ENCODE results near the gene CDPF1. TPM values are rescaled to one million over a fixed set of nuclear protein-coding genes. Genes with fewer than 3 reads are reported as not detected.

The CDPF1 gene
- total RNA-seq, 2 experiments from 2014 or later: 15.4 to 17.4 TPM

GRCh38 chr22:46289244-46289891, 39.3 kb upstream of the CDPF1 start:
- no peak overlapping the region for H2AFZ ChIP-seq (ENCODE audit: low read length)
- no peaks in the 10 kb centered on the region for H3K9me2 ChIP-seq (ENCODE audit: insufficient read depth, low read length)
- TF ChIP-seq CTCF (conservative IDR thresholded peaks at IDR 0.05; ENCODE audit: low read length) (no peak), EZH2phosphoT487 (IDR thresholded peaks at IDR 0.05; ENCODE audit: borderline replicate concordance, low read depth, low read length) (no peak)
- H3K4me2 ChIP-seq (ENCODE audit: low read length): no peak overlapping the region
- no peak overlapping the region for H3K4me3 ChIP-seq (ENCODE audit: low read depth, low read length, poor library complexity, severe bottlenecking)
- H3K27ac ChIP-seq (ENCODE audit: low read depth, low read length, poor library complexity, severe bottlenecking): no peak overlapping the region
- H3K79me2 ChIP-seq (ENCODE audit: insufficient read depth, low read depth, low read length): no peaks in the 10 kb centered on the region
- no peaks in the 10 kb centered on the region for H3K9me3 ChIP-seq (ENCODE audit: low read length)
- H3K36me3 ChIP-seq (ENCODE audit: insufficient read depth, low read length): no peaks in the 10 kb centered on the region
- BruUV-seq (replicated peaks): no TSS peak
- H3K4me1 ChIP-seq (ENCODE audit: insufficient read depth, low read length, poor library complexity, severe bottlenecking): peaks cover 39% of the 10 kb centered on the region
- POLR2A ChIA-PET: no interaction called here
- no peaks in the 10 kb centered on the region for H4K20me1 ChIP-seq (ENCODE audit: insufficient read depth, low read length)
- intact Hi-C loops (cut with micrococcal nuclease; ENCODE audit: unreplicated experiment): no loop called here
- CTCF ChIA-PET (ENCODE audit: unreplicated experiment): interaction anchor here (1.0 kb wide), 1 partner anchor 13 kb away, joined by 4 read pairs; no protein-coding TSS in a partner anchor
- no peak for DNase-seq (ENCODE audit: low spot score)

GRCh38 chr22:46288846-46289243, 38.8 kb upstream of the CDPF1 start:
- no TSS peak for BruUV-seq (replicated peaks)
- CTCF ChIA-PET (ENCODE audit: unreplicated experiment): interaction anchor here (1.0 kb wide), 1 partner anchor 13 kb away, joined by 4 read pairs; no protein-coding TSS in a partner anchor
- DNase-seq (ENCODE audit: low spot score): no peak
- Histone ChIP-seq H3K27ac (ENCODE audit: low read depth, low read length, poor library complexity, severe bottlenecking) (no peak overlapping the region), H3K79me2 (ENCODE audit: insufficient read depth, low read depth, low read length) (no peaks in the 10 kb centered on the region), H2AFZ (ENCODE audit: low read length) (no peak overlapping the region; the same call in 1 of the 2 replicates), H3K9me2 (ENCODE audit: insufficient read depth, low read length) (no peaks in the 10 kb centered on the region), H4K20me1 (ENCODE audit: insufficient read depth, low read length) (no peaks in the 10 kb centered on the region), H3K4me2 (ENCODE audit: low read length) (peak overlapping the region; percentile 56), H3K36me3 (ENCODE audit: insufficient read depth, low read length) (no peaks in the 10 kb centered on the region), H3K4me1 (ENCODE audit: insufficient read depth, low read length, poor library complexity, severe bottlenecking) (peaks cover 35% of the 10 kb centered on the region), H3K9me3 (ENCODE audit: low read length) (no peaks in the 10 kb centered on the region), H3K4me3 (ENCODE audit: low read depth, low read length, poor library complexity, severe bottlenecking) (no peak overlapping the region)
- POLR2A ChIA-PET: interaction anchor here (0.8 kb wide), 1 partner anchor 12 kb away, joined by 3 read pairs; no protein-coding TSS in a partner anchor
- TF ChIP-seq CTCF (conservative IDR thresholded peaks at IDR 0.05; ENCODE audit: low read length): no peak
- intact Hi-C loops (cut with micrococcal nuclease; ENCODE audit: unreplicated experiment): no loop called here

All from OCI-LY7 (cell line).